ENCODE measurements around the gene PCSK6. TPM values are rescaled to one million over a fixed set of nuclear protein-coding genes. Genes with fewer than 3 reads are reported as not detected.

The PCSK6 gene
- 1 to 10 TPM; 2.9 to 6.7 TPM for total RNA-seq
- 1 to 10 TPM in 1 of 3 donors, under 1 TPM in 2; 0.04 to 1.3 (median 0.66) TPM for polyA plus RNA-seq
- 0.71 to 15.5 (median 3.2) reads per million in 6 experiments for total RNA-seq

- H3K9me3 Mint-ChIP-seq = peaks cover 0 to 7% (median 0%) of the 10 kb centered on the region in 9 donors
- ATAC-seq (peak in 1 of 2 donors; percentile 54), DNase-seq (no peak)
- peak within 1 kb of the TSS; percentile 12 to 74 (median 56) for H3K4me3 Mint-ChIP-seq
- H3K27me3 Mint-ChIP-seq = peaks cover 34 to 66% (median 48%) of the 10 kb centered on the region in 5 donors
- POLR2A ChIA-PET = no interaction called here
- peaks cover 0 to 6% (median 3%) of the 10 kb centered on the region in 4 donors for H3K4me1 Mint-ChIP-seq
- no peak within 1 kb of the TSS for H3K27ac Mint-ChIP-seq
- H3K36me3 Mint-ChIP-seq = no peaks in the 10 kb centered on the region
These were observed at the start of gene PCSK6 for GRCh38 chr15:101489599-101490407. Gene PCSK6, minus strand, starts transcription at chr15:101489707. Its CDS starts 37 bp downstream, at chr15:101489670.

- DNase-seq (peak in 1 of 10 donors; percentile 11), ATAC-seq (no peak)
- Mint-ChIP-seq H3K27ac (no peak overlapping the region), H3K9me3 (peaks cover 0 to 12% (median 0%) of the 10 kb centered on the region in 9 donors), H3K27me3 (peaks cover 2 to 29% (median 12%) of the 10 kb centered on the region in 5 donors), H3K4me1 (peaks cover 0 to 2% (median 1%) of the 10 kb centered on the region in 4 donors), H3K36me3 (no peaks in the 10 kb centered on the region), H3K4me3 (no peak overlapping the region)
- POLR2A ChIA-PET = no interaction called here
These were observed 49.5 kb upstream of the PCSK6 start for GRCh38 chr15:101538996-101539395.

GRCh38 chr15:101538177-101538576 is 48.7 kb upstream of the PCSK6 start:
- H3K27me3 Mint-ChIP-seq = peaks cover 0 to 26% (median 5%) of the 10 kb centered on the region in 5 donors
- DNase-seq (peak in 1 of 10 donors; percentile 26), ATAC-seq (no peak)
- no peak overlapping the region for H3K4me3 Mint-ChIP-seq
- no peaks in the 10 kb centered on the region for H3K36me3 Mint-ChIP-seq
- peaks cover 0 to 2% (median 1%) of the 10 kb centered on the region in 4 donors for H3K4me1 Mint-ChIP-seq
- H3K9me3 Mint-ChIP-seq = peaks cover 0 to 12% (median 0%) of the 10 kb centered on the region in 9 donors
- no peak overlapping the region for H3K27ac Mint-ChIP-seq
- POLR2A ChIA-PET = no interaction called here

- Mint-ChIP-seq H3K4me3 (no peak overlapping the region), H3K4me1 (peaks cover 0 to 2% (median 1%) of the 10 kb centered on the region in 4 donors), H3K9me3 (peaks cover 0 to 12% (median 0%) of the 10 kb centered on the region in 9 donors), H3K27me3 (peaks cover 0 to 30% (median 3%) of the 10 kb centered on the region in 5 donors), H3K27ac (no peak overlapping the region), H3K36me3 (no peaks in the 10 kb centered on the region)
- no peak for DNase-seq
- ATAC-seq = no peak
- POLR2A ChIA-PET = no interaction called here
These were observed 48.1 kb upstream of the PCSK6 start for GRCh38 chr15:101537483-101538080.

- POLR2A ChIA-PET = no interaction called here
- H3K9me3 Mint-ChIP-seq = peaks cover 0 to 12% (median 0%) of the 10 kb centered on the region in 9 donors
- ATAC-seq = no peak
- DNase-seq = peak in 1 of 10 donors; percentile 23
- peaks cover 0 to 35% (median 3%) of the 10 kb centered on the region in 5 donors for H3K27me3 Mint-ChIP-seq
- H3K36me3 Mint-ChIP-seq = no peaks in the 10 kb centered on the region
- H3K4me1 Mint-ChIP-seq = peaks cover 0 to 2% (median 0%) of the 10 kb centered on the region in 4 donors
- no peak overlapping the region for H3K27ac Mint-ChIP-seq
- no peak overlapping the region for H3K4me3 Mint-ChIP-seq
These were observed 47.4 kb upstream of the PCSK6 start for GRCh38 chr15:101536875-101537405.

GRCh38 chr15:101536166-101536874 is 46.8 kb upstream of the PCSK6 start:
- H3K4me1 Mint-ChIP-seq = peaks cover 0 to 2% (median 0%) of the 10 kb centered on the region in 4 donors
- H3K36me3 Mint-ChIP-seq = no peaks in the 10 kb centered on the region
- peak in 1 of 10 donors; percentile 50 for DNase-seq
- no peak overlapping the region for H3K4me3 Mint-ChIP-seq
- peaks cover 0 to 12% (median 0%) of the 10 kb centered on the region in 9 donors for H3K9me3 Mint-ChIP-seq
- H3K27me3 Mint-ChIP-seq = peaks cover 0 to 35% (median 3%) of the 10 kb centered on the region in 5 donors
- POLR2A ChIA-PET = no interaction called here
- no peak for ATAC-seq
- H3K27ac Mint-ChIP-seq = no peak overlapping the region

GRCh38 chr15:101535170-101535902 is 45.8 kb upstream of the PCSK6 start:
- POLR2A ChIA-PET = no interaction called here
- peaks cover 0 to 35% (median 3%) of the 10 kb centered on the region in 5 donors for H3K27me3 Mint-ChIP-seq
- no peak overlapping the region for H3K4me3 Mint-ChIP-seq
- DNase-seq (no peak), ATAC-seq (no peak)
- no peaks in the 10 kb centered on the region for H3K36me3 Mint-ChIP-seq
- H3K9me3 Mint-ChIP-seq = peaks cover 0 to 12% (median 0%) of the 10 kb centered on the region in 9 donors
- H3K4me1 Mint-ChIP-seq = peaks cover 0 to 2% (median 0%) of the 10 kb centered on the region in 4 donors
- peak overlapping the region in 1 of 10 donors; percentile 61 for H3K27ac Mint-ChIP-seq

GRCh38 chr15:101534376-101534970 is 45.0 kb upstream of the PCSK6 start:
- H3K4me3 Mint-ChIP-seq = no peak overlapping the region
- POLR2A ChIA-PET = no interaction called here
- H3K27ac Mint-ChIP-seq = no peak overlapping the region
- peaks cover 0 to 12% (median 0%) of the 10 kb centered on the region in 9 donors for H3K9me3 Mint-ChIP-seq
- no peaks in the 10 kb centered on the region for H3K36me3 Mint-ChIP-seq
- DNase-seq = no peak
- peaks cover 0 to 35% (median 3%) of the 10 kb centered on the region in 5 donors for H3K27me3 Mint-ChIP-seq
- peaks cover 0 to 2% (median 0%) of the 10 kb centered on the region in 4 donors for H3K4me1 Mint-ChIP-seq
- ATAC-seq = no peak

GRCh38 chr15:101533371-101534140 is 44.0 kb upstream of the PCSK6 start:
- Mint-ChIP-seq H3K27me3 (peaks cover 2 to 35% (median 5%) of the 10 kb centered on the region in 5 donors), H3K27ac (peak overlapping the region in 1 of 10 donors; percentile 33), H3K9me3 (peaks cover 0 to 3% (median 0%) of the 10 kb centered on the region in 9 donors), H3K36me3 (no peaks in the 10 kb centered on the region), H3K4me1 (peaks cover 0 to 2% (median 0%) of the 10 kb centered on the region in 4 donors), H3K4me3 (no peak overlapping the region)
- POLR2A ChIA-PET = no interaction called here
- ATAC-seq = no peak
- no peak for DNase-seq

- ATAC-seq = no peak
- POLR2A ChIA-PET = no interaction called here
- peaks cover 0 to 2% (median 0%) of the 10 kb centered on the region in 4 donors for H3K4me1 Mint-ChIP-seq
These were observed 43.4 kb upstream of the PCSK6 start for GRCh38 chr15:101532865-101533264.

GRCh38 chr15:101531170-101531569 is 41.7 kb upstream of the PCSK6 start:
- POLR2A ChIA-PET = no interaction called here
- Mint-ChIP-seq H3K27me3 (peaks cover 0 to 44% (median 7%) of the 10 kb centered on the region in 5 donors), H3K4me1 (no peaks in the 10 kb centered on the region), H3K4me3 (no peak overlapping the region), H3K9me3 (peaks cover 0 to 2% (median 0%) of the 10 kb centered on the region in 9 donors), H3K36me3 (no peaks in the 10 kb centered on the region), H3K27ac (peak overlapping the region in 1 of 10 donors; percentile 23)
- ATAC-seq (no peak), DNase-seq (no peak)

More at GRCh38 chr15:101532865-101533264, 43.4 kb upstream of the PCSK6 start:
- H3K4me3 Mint-ChIP-seq = no peak overlapping the region
- no peak overlapping the region for H3K27ac Mint-ChIP-seq
- H3K36me3 Mint-ChIP-seq = no peaks in the 10 kb centered on the region
- peaks cover 2 to 40% (median 7%) of the 10 kb centered on the region in 5 donors for H3K27me3 Mint-ChIP-seq
- H3K9me3 Mint-ChIP-seq = peaks cover 0 to 2% (median 0%) of the 10 kb centered on the region in 9 donors
- no peak for DNase-seq

All from naive thymus-derived CD8-positive, alpha-beta T cell (primary cell).